BLaER1 treated with 17β-estradiol and CSF1 and Interleukin-3, amounts not matched to agents 10 nM and 100 nM (cell line): Measurements from ENCODE around the gene LSM12.
"Not testable (repeated sequence)": the region's sequence is repeated elsewhere in the genome, so short reads cannot be mapped to it uniquely, and the experiment has no call there.

ENCODE experiments used
- H3K27ac ChIP-seq, 11 experiments: shearing (Covaris generic); formaldehyde crosslinking; 2 replicates each; pipeline ENCODE4 v1.8.1; 2022
- H3K27me3 ChIP-seq, 11 experiments: shearing (Covaris generic); formaldehyde crosslinking; 2 replicates each; pipeline ENCODE4 v1.8.1; 2022
- H3K36me3 ChIP-seq, 11 experiments: shearing (Covaris generic); formaldehyde crosslinking; 2 replicates each; pipeline ENCODE4 v1.8.1; 2022
- H3K4me1 ChIP-seq, 10 experiments: shearing (Covaris generic); formaldehyde crosslinking; 2 replicates each; pipeline ENCODE4 v1.8.1; 2022
- H3K4me2 ChIP-seq, 11 experiments: shearing (Covaris generic); formaldehyde crosslinking; 2 replicates each; pipeline ENCODE4 v1.8.1; 2022
- H3K4me3 ChIP-seq, 10 experiments: shearing (Covaris generic); formaldehyde crosslinking; 2 replicates each; pipeline ENCODE4 v1.8.1; 2022
- H3K9ac ChIP-seq, 11 experiments: shearing (Covaris generic); formaldehyde crosslinking; 2 replicates each; pipeline ENCODE4 v1.8.1; 2022
- H3K9me3 ChIP-seq, 11 experiments: shearing (Covaris generic); formaldehyde crosslinking; replicated peaks in 1 of 11; 2 replicates each; pipeline ENCODE4 v1.8.1; 2022
- H4K20me1 ChIP-seq, 11 experiments: shearing (Covaris generic); formaldehyde crosslinking; 2 replicates each; pipeline ENCODE4 v1.8.1; 2022
- Cebpa-rat ChIP-seq, 11 experiments: shearing (Covaris generic); IDR thresholded peaks; 2 replicates each; pipeline ENCODE4 v1.8.1; 2022

Gene LSM12

GRCh38 chr17:44102849-44103622, 36.6 kb upstream of the LSM12 start:
- H3K4me1 ChIP-seq: peaks cover 37 to 83% (median 68%) of the 10 kb centered on the region in 10 experiments
- H3K27ac ChIP-seq: peak overlapping the region in 2 of 11 experiments; percentile 16 to 41; a peak in 2 of 22 replicates
- H4K20me1 ChIP-seq: peaks cover 8 to 67% (median 33%) of the 10 kb centered on the region in 11 experiments; a peak in 18 of 22 replicates
- peaks cover 0 to 48% (median 19%) of the 10 kb centered on the region in 11 experiments; a peak in 12 of 22 replicates for H3K36me3 ChIP-seq
- H3K27me3 ChIP-seq: no peaks in the 10 kb centered on the region
- H3K4me3 ChIP-seq: no peak overlapping the region
- H3K9me3 ChIP-seq: no peaks in the 10 kb centered on the region
- TF ChIP-seq Cebpa-rat (IDR thresholded peaks at IDR 0.05): no peak
- H3K9ac ChIP-seq: peak overlapping the region in 1 of 11 experiments; percentile 26; a peak in 2 of 22 replicates
- H3K4me2 ChIP-seq: no peak overlapping the region; a peak in 1 of 22 replicates

GRCh38 chr17:44101858-44102257, 35.4 kb upstream of the LSM12 start:
- H3K4me3 ChIP-seq, H3K27me3 ChIP-seq, H3K9ac ChIP-seq, H3K4me2 ChIP-seq, H3K9me3 ChIP-seq: not testable (repeated sequence)
- H4K20me1 ChIP-seq: peaks cover 8 to 55% (median 24%) of the 10 kb centered on the region in 11 experiments; a peak in 18 of 22 replicates
- peaks cover 0 to 44% (median 19%) of the 10 kb centered on the region in 11 experiments; a peak in 12 of 22 replicates for H3K36me3 ChIP-seq
- H3K4me1 ChIP-seq: peaks cover 46 to 83% (median 68%) of the 10 kb centered on the region in 10 experiments
- H3K27ac ChIP-seq: peak overlapping the region in 1 of 11 experiments; percentile 28; a peak in 1 of 22 replicates

GRCh38 chr17:44097110-44097958, 30.9 kb upstream of the LSM12 start:
- H3K9me3 ChIP-seq: no peaks in the 10 kb centered on the region
- no peaks in the 10 kb centered on the region for H3K27me3 ChIP-seq
- H3K4me2 ChIP-seq: peak overlapping the region; percentile 83 to 99 (median 93)
- H3K4me3 ChIP-seq: peak overlapping the region in 2 of 10 experiments; percentile 5 to 15; a peak in 2 of 20 replicates
- peak overlapping the region; percentile 79 to 97 (median 94); a peak in 21 of 22 replicates for H3K27ac ChIP-seq
- H3K9ac ChIP-seq: peak overlapping the region; percentile 77 to 85 (median 83); a peak in 20 of 22 replicates
- peaks cover 0 to 22% (median 0%) of the 10 kb centered on the region in 11 experiments; a peak in 6 of 22 replicates for H4K20me1 ChIP-seq
- H3K36me3 ChIP-seq: peaks cover 2 to 25% (median 10%) of the 10 kb centered on the region in 11 experiments; a peak in 20 of 22 replicates
- peaks cover 72 to 86% (median 77%) of the 10 kb centered on the region in 10 experiments for H3K4me1 ChIP-seq
- no peak for TF ChIP-seq Cebpa-rat (IDR thresholded peaks at IDR 0.05)

GRCh38 chr17:44095647-44096496, 29.4 kb upstream of the LSM12 start:
- no peak for TF ChIP-seq Cebpa-rat (IDR thresholded peaks at IDR 0.05)
- H3K4me1 ChIP-seq: peaks cover 74 to 82% (median 77%) of the 10 kb centered on the region in 10 experiments
- peak overlapping the region; percentile 79 to 97 (median 94) for H3K27ac ChIP-seq

GRCh38 chr17:44095388-44095646, 28.8 kb upstream of the LSM12 start:
- TF ChIP-seq Cebpa-rat (IDR thresholded peaks at IDR 0.05): no peak
- Histone ChIP-seq H3K9me3 (no peaks in the 10 kb centered on the region), H3K27me3 (no peaks in the 10 kb centered on the region), H3K4me3 (peak overlapping the region; percentile 37 to 67 (median 54); a peak in 17 of 20 replicates), H4K20me1 (peaks cover 0 to 22% (median 0%) of the 10 kb centered on the region in 11 experiments; a peak in 7 of 22 replicates), H3K4me2 (peak overlapping the region; percentile 83 to 99 (median 93)), H3K27ac (peak overlapping the region; percentile 79 to 97 (median 94); a peak in 21 of 22 replicates), H3K9ac (peak overlapping the region; percentile 77 to 85 (median 83)), H3K4me1 (peaks cover 73 to 81% (median 76%) of the 10 kb centered on the region in 10 experiments), H3K36me3 (peaks cover 16 to 36% (median 26%) of the 10 kb centered on the region in 11 experiments)

More at GRCh38 chr17:44095647-44096496, 29.4 kb upstream of the LSM12 start:
- Histone ChIP-seq H3K27me3 (no peaks in the 10 kb centered on the region), H3K4me2 (peak overlapping the region; percentile 83 to 99 (median 93)), H3K9ac (peak overlapping the region; percentile 77 to 85 (median 83)), H3K36me3 (peaks cover 16 to 31% (median 23%) of the 10 kb centered on the region in 11 experiments), H3K9me3 (no peaks in the 10 kb centered on the region), H3K4me3 (peak overlapping the region; percentile 37 to 67 (median 54); a peak in 19 of 20 replicates), H4K20me1 (peaks cover 0 to 22% (median 0%) of the 10 kb centered on the region in 11 experiments; a peak in 7 of 22 replicates)

GRCh38 chr17:44094701-44095387, 28.4 kb upstream of the LSM12 start:
- H3K36me3 ChIP-seq: peaks cover 16 to 41% (median 27%) of the 10 kb centered on the region in 11 experiments
- H3K4me2 ChIP-seq: peak overlapping the region; percentile 83 to 99 (median 93)

GRCh38 chr17:44093231-44093900, 26.9 kb upstream of the LSM12 start:
- peak overlapping the region; percentile 4 to 83 (median 42); a peak in 16 of 22 replicates for H3K9ac ChIP-seq
- H3K36me3 ChIP-seq: peaks cover 25 to 56% (median 42%) of the 10 kb centered on the region in 11 experiments
- no peaks in the 10 kb centered on the region for H3K27me3 ChIP-seq
- no peaks in the 10 kb centered on the region for H3K9me3 ChIP-seq
- peak overlapping the region; percentile 49 to 99 (median 93) for H3K4me2 ChIP-seq
- peaks cover 55 to 69% (median 63%) of the 10 kb centered on the region in 10 experiments for H3K4me1 ChIP-seq
- peak overlapping the region in 8 of 11 experiments; percentile 12 to 97 (median 94); a peak in 17 of 22 replicates for H3K27ac ChIP-seq
- TF ChIP-seq Cebpa-rat (IDR thresholded peaks at IDR 0.05): no peak
- peaks cover 0 to 22% (median 0%) of the 10 kb centered on the region in 11 experiments; a peak in 7 of 22 replicates for H4K20me1 ChIP-seq
- no peak overlapping the region for H3K4me3 ChIP-seq

More at GRCh38 chr17:44094701-44095387, 28.4 kb upstream of the LSM12 start:
- Histone ChIP-seq H3K9me3 (no peaks in the 10 kb centered on the region), H3K4me3 (peak overlapping the region; percentile 37 to 67 (median 54); a peak in 17 of 20 replicates), H3K27ac (peak overlapping the region; percentile 79 to 97 (median 94); a peak in 21 of 22 replicates), H3K27me3 (no peaks in the 10 kb centered on the region), H3K4me1 (peaks cover 68 to 76% (median 71%) of the 10 kb centered on the region in 10 experiments), H3K9ac (peak overlapping the region; percentile 77 to 85 (median 83)), H4K20me1 (peaks cover 0 to 22% (median 0%) of the 10 kb centered on the region in 11 experiments; a peak in 7 of 22 replicates)
- no peak for TF ChIP-seq Cebpa-rat (IDR thresholded peaks at IDR 0.05)
